ENCODE results near the gene TMOD1.
"Not testable (repeated sequence)": the region's sequence is repeated elsewhere in the genome, so short reads cannot be mapped to it uniquely, and the experiment has no call there.

Gene TMOD1

DNA sequence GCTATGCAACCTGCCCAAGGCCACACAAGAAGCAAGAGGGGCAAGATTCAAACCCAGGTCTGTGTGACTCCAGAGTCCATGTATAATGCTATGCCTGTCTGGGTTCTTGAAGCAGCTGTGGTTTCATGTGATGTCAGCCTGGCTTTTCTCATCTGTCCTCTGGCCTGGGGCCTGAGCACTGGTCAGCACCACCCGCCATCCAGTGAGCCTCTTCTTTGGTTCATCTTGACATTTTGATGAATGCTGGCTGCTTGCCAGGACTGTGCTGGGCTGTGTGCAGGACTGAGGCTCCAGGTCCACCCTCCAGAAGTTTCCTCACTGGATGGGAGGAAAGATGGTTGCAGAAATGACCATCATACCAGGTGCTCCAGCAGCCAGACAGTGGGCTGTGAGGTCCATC, 70.2 kb downstream of the TMOD1 start:
- ATAC-seq: no peak

GRCh38 chr9:97572196-97572891, 70.9 kb downstream of the TMOD1 start:
- ATAC-seq: no peak

DNA sequence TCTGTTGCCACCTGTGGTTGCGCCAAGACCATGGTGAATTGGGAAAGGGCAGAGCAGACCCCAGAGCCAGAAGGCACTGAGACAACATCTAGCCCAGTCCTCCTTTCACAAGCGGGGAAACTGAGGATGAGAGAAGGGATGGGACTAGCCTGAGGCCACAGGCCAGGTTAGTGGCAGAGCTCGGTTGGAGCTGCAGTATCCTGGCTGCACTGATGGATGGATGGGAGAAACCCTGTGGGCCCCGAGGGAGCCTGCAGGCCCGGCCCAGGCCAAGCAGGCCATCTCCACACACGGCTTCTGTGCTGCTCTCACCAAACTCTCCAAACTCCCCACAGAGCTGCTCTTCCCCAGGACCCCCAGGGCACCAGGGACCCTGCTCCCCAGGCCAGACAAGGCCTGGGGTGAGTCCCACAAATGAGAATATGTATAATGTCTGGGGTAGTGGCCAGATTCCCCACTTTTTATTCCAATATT, 71.5 kb downstream of the TMOD1 start:
- ATAC-seq: no peak

DNA sequence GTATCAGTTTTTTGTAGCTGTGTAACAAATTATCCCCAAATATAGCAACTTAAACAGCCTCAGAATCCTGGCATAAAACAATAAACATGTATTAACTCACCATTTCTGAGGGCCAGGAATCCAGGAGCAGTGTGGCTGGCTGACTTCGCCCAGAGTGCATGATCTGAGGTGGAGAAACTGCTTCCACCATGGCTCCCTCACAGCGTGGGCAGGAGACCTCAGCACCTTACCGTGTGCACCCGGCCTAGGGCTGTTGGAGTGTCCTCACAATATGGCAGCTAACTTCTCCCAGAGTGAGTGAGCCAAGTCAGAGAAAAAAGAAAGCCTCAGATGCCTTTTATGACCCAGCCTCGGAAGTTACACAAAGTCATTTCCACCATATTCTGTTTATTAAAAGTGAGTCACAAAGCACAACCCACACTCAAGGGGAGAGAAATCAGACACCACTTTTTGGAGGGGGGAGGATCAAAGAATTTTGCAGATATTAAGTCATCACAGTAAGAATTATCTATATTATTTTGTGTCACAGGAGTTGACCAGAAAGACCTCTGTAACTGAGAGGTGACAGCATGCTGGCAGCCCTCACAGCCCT, 72.1 kb downstream of the TMOD1 start:
- peak in 1 of 2 donors; percentile 32 for ATAC-seq

GRCh38 chr9:97574101-97574571, 72.7 kb downstream of the TMOD1 start:
- ATAC-seq: not testable (repeated sequence)

GRCh38 chr9:97574921-97575672, 73.6 kb downstream of the TMOD1 start:
- ATAC-seq: peak; percentile 25 to 53

- peak in 1 of 2 donors; percentile 28 for ATAC-seq
Measured at GRCh38 chr9:97575673-97576200, 74.3 kb downstream of the TMOD1 start.

- ATAC-seq: no peak
Measured at GRCh38 chr9:97577051-97577450, 75.6 kb downstream of the TMOD1 start.

DNA sequence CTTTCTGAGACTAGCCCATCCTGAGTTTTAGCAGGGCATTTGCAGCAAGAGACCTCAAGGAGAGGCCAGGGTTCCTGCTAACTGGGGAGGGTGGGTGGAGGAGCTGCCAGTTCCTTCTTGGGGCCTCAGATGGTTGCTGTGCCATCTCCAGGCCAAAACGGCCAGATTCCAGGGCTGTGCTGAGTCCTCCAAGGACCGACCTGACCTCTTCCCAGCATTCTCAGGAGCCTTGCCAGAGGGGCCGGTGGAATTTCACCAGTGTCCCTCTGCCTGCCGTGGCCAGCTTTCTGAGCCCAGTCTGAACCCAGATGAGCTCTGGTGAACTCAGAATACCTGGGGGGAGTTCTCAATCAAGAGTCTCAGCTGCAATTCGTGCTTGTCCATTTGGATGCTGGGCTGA, 77.4 kb downstream of the TMOD1 start:
- no peak for ATAC-seq

- ATAC-seq: no peak
Measured at GRCh38 chr9:97579914-97580313, 78.4 kb downstream of the TMOD1 start.

DNA sequence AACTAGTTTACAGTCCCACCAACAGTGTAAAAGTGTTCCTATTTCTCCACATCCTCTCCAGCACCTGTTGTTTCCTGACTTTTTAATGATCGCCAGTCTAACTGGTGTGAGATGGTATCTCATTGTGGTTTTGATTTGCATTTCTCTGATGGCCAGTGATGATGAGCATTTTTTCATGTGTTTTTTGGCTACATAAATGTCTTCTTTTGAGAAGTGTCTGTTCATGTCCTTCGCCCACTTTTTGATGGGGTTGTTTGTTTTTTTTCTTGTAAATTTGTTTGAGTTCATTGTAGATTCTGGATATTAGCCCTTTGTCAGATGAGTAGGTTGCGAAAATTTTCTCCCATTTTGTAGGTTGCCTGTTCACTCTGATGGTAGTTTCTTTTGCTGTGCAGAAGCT, 80.1 kb downstream of the TMOD1 start:
- not testable (repeated sequence) for ATAC-seq

GRCh38 chr9:97584778-97585177, 83.3 kb downstream of the TMOD1 start:
- ATAC-seq: not testable (repeated sequence)

- not testable (repeated sequence) for ATAC-seq
Measured at GRCh38 chr9:97586909-97587308, 85.4 kb downstream of the TMOD1 start.

DNA sequence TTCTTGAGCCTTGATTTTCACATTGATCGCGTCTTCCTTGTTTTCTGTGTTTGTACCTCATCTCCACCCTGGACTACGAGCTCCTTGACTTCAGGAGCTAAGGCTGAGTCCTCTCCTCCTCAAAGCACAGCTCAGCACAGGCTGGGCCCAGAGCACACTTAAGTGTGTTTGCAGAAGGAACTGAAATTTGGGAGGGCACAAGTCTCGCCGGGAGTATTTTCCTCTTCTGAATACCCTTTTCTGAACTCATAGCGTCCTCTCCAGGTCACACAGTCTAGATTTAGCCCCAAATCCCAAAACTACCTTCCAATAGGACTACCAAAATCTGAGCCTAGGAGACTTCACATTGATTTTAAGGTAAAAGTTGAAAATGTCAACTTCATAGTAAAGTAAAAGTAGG, 90.1 kb downstream of the TMOD1 start:
- no peak for ATAC-seq

GRCh38 chr9:97592126-97592525, 90.7 kb downstream of the TMOD1 start:
- no peak for ATAC-seq

DNA sequence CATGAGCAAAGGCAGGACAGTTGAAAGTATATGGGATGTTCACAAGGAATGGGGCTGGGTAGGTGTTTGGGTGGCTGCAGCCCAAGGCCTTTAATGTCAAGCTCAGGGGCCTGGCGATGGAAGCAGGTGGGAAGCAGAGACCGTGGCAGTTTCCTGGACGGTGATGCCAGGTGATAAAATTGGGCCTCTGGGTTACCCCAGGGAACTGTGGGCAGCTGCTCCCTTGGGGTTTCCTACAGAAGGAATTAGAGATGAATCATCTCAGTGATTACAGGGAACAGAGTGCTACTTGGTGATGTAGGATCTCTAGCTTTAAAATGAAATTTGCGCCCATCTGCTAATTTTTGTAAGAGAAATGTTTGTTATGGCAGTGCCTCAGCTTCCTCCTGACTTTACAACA, 92.5 kb downstream of the TMOD1 start:
- no peak for ATAC-seq

DNA sequence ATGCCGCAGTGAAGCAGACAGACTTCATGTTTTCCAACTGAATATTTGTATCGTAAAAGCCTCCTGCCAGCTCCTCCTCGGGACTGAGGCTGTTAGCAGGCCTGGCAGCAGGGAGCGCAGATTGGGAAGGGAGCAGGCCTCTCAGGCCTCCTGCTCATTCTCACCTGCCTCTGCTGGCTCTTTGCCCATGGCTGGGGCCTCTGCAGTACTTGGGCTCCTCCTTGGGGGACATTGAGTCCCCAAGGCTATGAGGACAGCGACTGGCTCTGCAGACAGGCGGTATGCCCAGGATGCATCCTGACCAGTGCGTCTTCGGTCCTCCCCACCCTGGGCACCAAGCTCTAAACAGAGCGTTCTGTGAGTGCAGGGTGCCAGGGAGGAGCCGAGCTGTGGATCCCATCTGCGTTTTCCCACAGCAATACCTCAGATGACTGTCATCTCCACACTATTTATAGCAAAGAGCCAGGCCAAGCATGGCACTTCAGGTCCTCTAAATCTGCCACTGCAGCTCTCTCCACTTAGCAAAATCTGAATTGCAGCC, 93.0 kb downstream of the TMOD1 start:
- ATAC-seq: no peak

DNA sequence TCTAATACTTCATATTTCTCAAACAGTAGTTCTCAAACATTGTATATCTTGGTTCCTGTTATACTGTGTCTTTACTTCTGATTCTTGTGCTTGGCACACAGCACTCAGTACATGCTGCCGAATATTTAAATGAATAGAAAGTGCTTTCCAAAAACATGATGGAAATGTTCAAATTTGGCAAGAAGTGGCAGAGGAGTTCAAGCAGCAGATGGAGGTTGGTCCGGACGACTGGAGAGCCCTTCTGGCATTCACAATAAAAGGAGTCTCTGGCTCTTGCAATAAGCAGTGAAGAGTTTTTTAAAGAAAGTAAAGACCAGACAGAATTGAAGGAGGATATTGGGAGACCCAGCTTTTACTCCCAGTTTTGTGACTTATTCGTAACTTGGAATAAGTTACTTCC, 95.4 kb downstream of the TMOD1 start:
- no peak for ATAC-seq

DNA sequence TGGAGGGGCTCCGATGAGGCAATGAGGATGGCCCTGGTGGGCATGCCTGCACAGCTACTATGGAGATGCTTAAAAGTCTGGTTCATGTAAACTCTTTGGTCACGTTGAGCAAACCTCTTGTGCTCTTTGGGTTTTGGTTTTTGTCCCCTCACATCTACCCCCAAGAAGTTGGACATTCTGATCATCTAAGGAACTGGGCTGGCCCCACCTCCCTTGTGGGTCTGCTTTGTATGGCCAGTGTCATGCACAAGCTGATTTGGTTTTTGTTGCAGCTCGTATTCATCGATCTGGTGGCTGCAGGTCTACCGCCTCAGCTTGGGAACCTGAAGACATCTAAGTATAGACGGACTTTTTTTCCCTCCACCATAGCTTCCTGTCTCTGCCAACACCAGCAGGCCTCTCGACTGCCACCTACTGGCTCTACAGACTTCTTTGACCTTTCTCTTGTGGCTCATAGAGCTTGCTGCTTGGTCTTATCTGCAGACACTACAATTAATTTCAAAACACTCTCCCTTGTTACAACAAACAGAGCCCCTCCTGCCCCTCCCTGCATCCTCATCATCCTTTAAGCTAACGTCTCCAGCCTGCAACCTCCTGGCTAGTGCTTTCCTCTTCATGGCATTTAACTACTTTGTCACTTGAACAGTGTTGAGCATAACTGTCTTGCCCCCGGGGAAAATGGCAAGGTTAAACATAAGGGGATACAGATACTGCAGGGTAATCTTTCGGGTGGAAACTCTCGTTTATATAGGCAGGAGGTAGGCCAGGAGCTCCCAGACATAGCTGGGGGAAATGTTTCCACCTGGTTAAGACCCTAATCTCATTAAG, 97.2 kb downstream of the TMOD1 start:
- ATAC-seq: peak; percentile 83 to 87

DNA sequence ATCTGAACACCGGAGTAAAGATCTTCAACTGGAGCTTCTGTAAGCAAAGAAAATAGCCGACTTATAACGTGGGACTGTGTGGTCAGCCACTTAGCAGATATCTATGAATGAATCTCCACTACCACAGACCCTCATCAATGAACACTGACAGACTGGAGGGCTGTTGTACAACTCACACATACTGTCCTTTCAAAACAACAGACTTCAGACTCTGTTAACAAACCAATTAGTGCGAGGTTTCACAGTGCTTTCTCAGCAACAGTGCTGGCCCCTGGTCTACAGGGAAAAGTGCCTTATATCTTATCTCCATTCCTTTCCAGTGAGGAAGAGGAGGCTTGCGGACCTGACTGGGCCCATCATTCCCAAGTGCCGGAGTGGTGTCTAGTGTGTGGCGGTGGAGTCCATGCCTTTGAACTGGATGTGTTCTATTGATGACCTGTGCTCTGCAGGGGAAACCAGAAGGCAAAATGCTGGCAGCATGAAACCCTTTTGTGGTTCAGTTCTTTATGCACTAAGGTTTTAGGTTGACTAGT, 97.9 kb downstream of the TMOD1 start:
- ATAC-seq: no peak

GRCh38 chr9:97600531-97601227, 99.2 kb downstream of the TMOD1 start:
- no peak for ATAC-seq

Data from activated CD4-positive, CD25-positive, alpha-beta regulatory T cell treated with anti-CD3 and anti-CD28 coated beads, Interleukin-2, amount 50 U/mL, for 24 hours (primary cell).